Esophagus muscularis mucosa (tissue), 3 donors: ENCODE data around the gene PRPS1.

Experiments used
- POLR2A ChIP-seq: fragments of 450-650 bp; IDR thresholded peaks from one replicate; pipeline ENCODE4 v1.6.1; 2017; ENCODE audit warnings: antibody characterized with exemption, moderate library complexity, mild to moderate bottlenecking, low read depth
- POLR2AphosphoS5 ChIP-seq, 2 donors: sonication (generic); formaldehyde crosslinking; IDR thresholded peaks; one replicate each; pipeline ENCODE4 v1.6.1; 2017; ENCODE audit warnings: antibody characterized with exemption in 2 of 2
- TF ChIP-seq, protein P1 (sequence below), 3 experiments: fragments of 200-600 bp in 2 of 3; fragments of 450-650 bp in 1 of 3; sonication (generic) in 2 of 3; IDR thresholded peaks; one replicate each; pipeline ENCODE4 v1.5.1; 2017 to 2019; ENCODE audit warnings: antibody characterized with exemption in 3 of 3, mild to moderate bottlenecking in 2 of 3, moderate library complexity in 1 of 3

DNA sequence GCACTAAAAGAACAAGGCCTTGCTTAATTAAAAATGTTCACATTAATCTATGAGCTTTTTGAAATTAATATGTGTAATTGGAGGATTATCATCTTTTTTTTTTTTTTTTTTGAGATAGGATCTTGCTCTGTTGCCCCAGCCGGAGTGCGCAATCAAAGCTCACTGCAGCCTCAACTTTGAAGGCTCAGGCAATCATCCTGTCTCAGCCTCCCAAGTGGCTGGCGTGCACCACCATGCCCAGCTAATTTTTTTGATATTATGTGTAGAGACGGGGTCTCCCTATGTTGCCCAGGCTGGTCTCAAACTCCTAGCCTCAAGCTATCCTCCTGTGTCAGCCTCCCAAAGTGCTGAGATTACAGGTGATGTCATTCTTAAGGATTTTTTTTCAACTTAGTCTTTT is 20.0 kb downstream of the PRPS1 start:
- TF ChIP-seq POLR2AphosphoS5 (IDR thresholded peaks at IDR 0.05) (no peak), POLR2A (no peak)
- TF ChIP-seq, protein P1, sequence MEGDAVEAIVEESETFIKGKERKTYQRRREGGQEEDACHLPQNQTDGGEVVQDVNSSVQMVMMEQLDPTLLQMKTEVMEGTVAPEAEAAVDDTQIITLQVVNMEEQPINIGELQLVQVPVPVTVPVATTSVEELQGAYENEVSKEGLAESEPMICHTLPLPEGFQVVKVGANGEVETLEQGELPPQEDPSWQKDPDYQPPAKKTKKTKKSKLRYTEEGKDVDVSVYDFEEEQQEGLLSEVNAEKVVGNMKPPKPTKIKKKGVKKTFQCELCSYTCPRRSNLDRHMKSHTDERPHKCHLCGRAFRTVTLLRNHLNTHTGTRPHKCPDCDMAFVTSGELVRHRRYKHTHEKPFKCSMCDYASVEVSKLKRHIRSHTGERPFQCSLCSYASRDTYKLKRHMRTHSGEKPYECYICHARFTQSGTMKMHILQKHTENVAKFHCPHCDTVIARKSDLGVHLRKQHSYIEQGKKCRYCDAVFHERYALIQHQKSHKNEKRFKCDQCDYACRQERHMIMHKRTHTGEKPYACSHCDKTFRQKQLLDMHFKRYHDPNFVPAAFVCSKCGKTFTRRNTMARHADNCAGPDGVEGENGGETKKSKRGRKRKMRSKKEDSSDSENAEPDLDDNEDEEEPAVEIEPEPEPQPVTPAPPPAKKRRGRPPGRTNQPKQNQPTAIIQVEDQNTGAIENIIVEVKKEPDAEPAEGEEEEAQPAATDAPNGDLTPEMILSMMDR (IDR thresholded peaks at IDR 0.05), result no peak
